Measurements from ENCODE around the gene VARS2. TPM values are rescaled to one million over a fixed set of nuclear protein-coding genes. Genes with fewer than 3 reads are reported as not detected.

VARS2 gene
- total and polyA plus RNA-seq, 9 of the 15 experiments (the other 6 are each of a cell fraction or from before 2014, with no cell fraction given), result 1.6 to 53.6 (median 29.9) TPM

GRCh38 chr6:30955367-30956042, 41.5 kb downstream of the VARS2 start (continued):
- TF ChIP-seq HMGN3 (IDR thresholded peaks at IDR 0.05; ENCODE audit: borderline replicate concordance, extremely low read depth, insufficient read length, low read depth, low read length) (peak; percentile 96), TBL1XR1 (IDR thresholded peaks at IDR 0.05; ENCODE audit: low read length in 2 of 2) (peak in 1 of 2 experiments; percentile 70; a peak in 2 of 4 replicates), DPF2 (IDR thresholded peaks at IDR 0.05) (peak; percentile 64; the same call in 1 of the 2 replicates), U2AF2 (optimal IDR thresholded peaks at IDR 0.05; ENCODE audit: low read depth, low read length) (no peak), CHAMP1 (IDR thresholded peaks at IDR 0.05) (no peak), PML (IDR thresholded peaks at IDR 0.05; ENCODE audit: low read length) (peak; percentile 60; the same call in 1 of the 2 replicates), THRB (CRISPR knock-in tag; conservative IDR thresholded peaks at IDR 0.05) (no peak), TRIM24 (IDR thresholded peaks at IDR 0.05) (peak in 1 of 2 experiments; percentile 97; a peak in 2 of 4 replicates), DMBX1 (CRISPR knock-in tag; IDR thresholded peaks at IDR 0.05; ENCODE audit: borderline replicate concordance) (peak; percentile 79; the same call in 1 of the 2 replicates), MEIS2 (IDR thresholded peaks at IDR 0.05; ENCODE audit: partially characterized antibody) (peak; percentile 95), HES1 (IDR thresholded peaks at IDR 0.05; ENCODE audit: low read depth) (peak; percentile 82), CBX5 (IDR thresholded peaks at IDR 0.05; ENCODE audit: borderline replicate concordance, low read depth) (0 out of 2 replicates have a peak, but pooled peaks have one; percentile 50), POLR2B (IDR thresholded peaks at IDR 0.05; ENCODE audit: low read depth, partially characterized antibody) (peak; percentile 63), ZBTB12 (CRISPR knock-in tag; IDR thresholded peaks at IDR 0.05) (no peak), CREM (IDR thresholded peaks at IDR 0.05; ENCODE audit: low read depth) (peak; percentile 64), HEY1 (CRISPR knock-in tag; IDR thresholded peaks at IDR 0.05; ENCODE audit: borderline replicate concordance) (no peak), HNRNPLL (IDR thresholded peaks at IDR 0.05; ENCODE audit: low read depth, low read length, poor library complexity, severe bottlenecking) (peak; percentile 77), PHB (CRISPR knock-in tag; IDR thresholded peaks at IDR 0.05) (no peak; the same call in 1 of the 2 replicates), NR1H2 (CRISPR knock-in tag; IDR thresholded peaks at IDR 0.05) (no peak), ZNF24 (IDR thresholded peaks at IDR 0.05) (peak; percentile 54; the same call in 1 of the 2 replicates), NCOA1 (IDR thresholded peaks at IDR 0.05; ENCODE audit: low read depth) (peak; percentile 97), ZNF57 (CRISPR knock-in tag; IDR thresholded peaks at IDR 0.05) (no peak), GABPA (tag; conservative IDR thresholded peaks at IDR 0.05; ENCODE audit: low read depth) (peak; percentile 96), RBM22 (IDR thresholded peaks at IDR 0.05; ENCODE audit: low read depth, low read length, poor library complexity, severe bottlenecking) (peak; percentile 48), ELF2 (CRISPR knock-in tag; IDR thresholded peaks at IDR 0.05) (peak; percentile 26; the same call in 1 of the 2 replicates)

Data from K562 (cell line).